PC-3 (cell line): ENCODE measurements around the gene CAPN10. TPM values are rescaled to one million over a fixed set of nuclear protein-coding genes. Genes with fewer than 3 reads are reported as not detected.

Source experiments
- ATAC-seq: fragments of 200-7000 bp; cut with Tn5 transposase; 2 replicates; pipeline ENCODE4 v1.9.1; 2020; ENCODE audit warnings: mild to moderate bottlenecking, moderate library complexity
- BruUV-seq: library from RNA; stranded (reverse); fragments of 400-500 nt; replicated peaks from 2 replicates; lab custom pipeline; 2021; lab: Mats Ljungman, UMichigan
- CTCF ChIA-PET: fragments of 300-600 bp; sonication (Branson Sonifier 250); formaldehyde crosslinking; loops from one replicate; lab custom pipeline; 2022; ENCODE audit warnings: antibody characterized with exemption; lab: Charles Lee
- POLR2A ChIA-PET: fragments of 300-600 bp; sonication (Branson Sonifier 250); formaldehyde crosslinking; loops from one replicate; lab custom pipeline; 2022; ENCODE audit warnings: antibody characterized with exemption; ENCODE audit not compliant: unreplicated experiment; lab: Charles Lee
- DNase-seq: peaks from one replicate; pipeline ENCODE4 v3.0.0-alpha.2; 2015
- H2AFZ ChIP-seq: fragments of 300-600 bp; sonication (generic); 2 replicates; pipeline ENCODE4 v1.6.0; 2016; ENCODE audit warnings: antibody characterized with exemption, low read length
- H3F3A ChIP-seq: fragments of 300-600 bp; sonication (generic); one replicate; pipeline ENCODE4 v1.6.0; 2017; ENCODE audit warnings: antibody characterized with exemption, low read length, control low read depth, mild to moderate bottlenecking; ENCODE audit not compliant: unreplicated experiment
- H3K27ac ChIP-seq: fragments of 300-600 bp; sonication (generic); 2 replicates; pipeline ENCODE4 v1.5.1; 2016; ENCODE audit warnings: mild to moderate bottlenecking, low read length
- H3K27me3 ChIP-seq: fragments of 300-600 bp; sonication (generic); 2 replicates; pipeline ENCODE4 v1.6.1; 2016; ENCODE audit warnings: low read length, mixed read lengths
- H3K36me3 ChIP-seq: fragments of 300-600 bp; sonication (generic); 2 replicates; pipeline ENCODE4 v1.6.1; 2016; ENCODE audit warnings: low read depth, mixed run types, low read length, mixed read lengths
- H3K4me1 ChIP-seq: fragments of 300-600 bp; sonication (generic); 2 replicates; pipeline ENCODE4 v1.5.1; 2016; ENCODE audit warnings: low read length; ENCODE audit not compliant: insufficient read depth
- H3K4me2 ChIP-seq: fragments of 300-600 bp; sonication (generic); 2 replicates; pipeline ENCODE4 v1.6.0; 2016; ENCODE audit warnings: low read length
- H3K4me3 ChIP-seq: fragments of 300-600 bp; sonication (generic); 2 replicates; pipeline ENCODE4 v1.5.1; 2016; ENCODE audit warnings: mild to moderate bottlenecking, low read length, mixed read lengths
- H3K79me2 ChIP-seq: fragments of 300-600 bp; sonication (generic); 2 replicates; pipeline ENCODE4 v1.6.1; 2017; ENCODE audit warnings: low read length, mixed read lengths
- H3K9ac ChIP-seq: fragments of 300-600 bp; sonication (generic); 2 replicates; pipeline ENCODE4 v1.6.0; 2016; ENCODE audit warnings: mild to moderate bottlenecking, low read length
- H3K9me2 ChIP-seq: fragments of 300-600 bp; sonication (generic); replicated peaks from 2 replicates; pipeline ENCODE4 v1.6.1; 2016; ENCODE audit warnings: mixed run types, low read length, mixed read lengths
- H3K9me3 ChIP-seq: fragments of 300-600 bp; sonication (generic); 2 replicates; pipeline ENCODE4 v1.6.1; 2016; ENCODE audit warnings: low read length, mixed read lengths
- H4K20me1 ChIP-seq: fragments of 300-600 bp; sonication (generic); 2 replicates; pipeline ENCODE4 v1.6.1; 2016; ENCODE audit warnings: low read length, mixed read lengths
- CTCF ChIP-seq: fragments of 300-600 bp; sonication (generic); conservative IDR thresholded peaks from 2 replicates; pipeline ENCODE4 v1.5.1; 2017; ENCODE audit warnings: antibody characterized with exemption, low read depth, mild to moderate bottlenecking, low read length
- EZH2 ChIP-seq: fragments of 300-600 bp; sonication (generic); IDR thresholded peaks from one replicate; pipeline ENCODE4 v1.6.1; 2017; ENCODE audit warnings: antibody characterized with exemption, mild to moderate bottlenecking, low read length; ENCODE audit not compliant: unreplicated experiment
- EZH2phosphoT487 ChIP-seq: fragments of 300-600 bp; sonication (generic); IDR thresholded peaks from 2 replicates; pipeline ENCODE4 v1.6.1; 2018; ENCODE audit warnings: mild to moderate bottlenecking, antibody characterized with exemption, low read length, borderline replicate concordance
- intact Hi-C: fragments of 100-400 bp; cut with micrococcal nuclease; formaldehyde crosslinking; loops from 2 replicates; pipeline ENCODE4 v1.9.0; 2023
- total RNA-seq: library from RNA; depleted of rRNA; stranded (reverse); fragments of >200 nt; gene quantifications from 2 replicates; pipeline ENCODE4 v1.2.3, GENCODE V29; 2014

CAPN10 gene
- total RNA-seq, 1 experiment from 2014 or later, result 32.2 TPM

GRCh38 chr2:240567137-240567871 lies 19.2 kb upstream of the CAPN10 start:
- Histone ChIP-seq H3K4me2 (peak overlapping the region; percentile 99), H3K79me2 (peaks cover 33% of the 10 kb centered on the region), H3K4me3 (peak overlapping the region; percentile 78), H3F3A (no peaks in the 10 kb centered on the region), H3K36me3 (no peaks in the 10 kb centered on the region; the same call in 1 of the 2 replicates), H3K9ac (peak overlapping the region; percentile 59), H2AFZ (peak overlapping the region; percentile 71), H3K9me2 (no peaks in the 10 kb centered on the region), H4K20me1 (no peaks in the 10 kb centered on the region), H3K27me3 (no peaks in the 10 kb centered on the region), H3K9me3 (no peaks in the 10 kb centered on the region), H3K27ac (peak overlapping the region; percentile 7; the same call in 1 of the 2 replicates), H3K4me1 (peaks cover 49% of the 10 kb centered on the region)
- ChIA-PET CTCF (interaction anchor here (0.6 to 1.9 kb wide), 4 partner anchors 13 to 1560 kb away, joined by 3 to 31 read pairs (median 4); partner anchors contain the start of gene CAPN10), POLR2A (no interaction called here)
- DNase-seq, result no peak
- BruUV-seq, result TSS peak; percentile 40
- intact Hi-C loops, result no loop called here
- no peak; the same call in 1 of the 2 replicates for ATAC-seq
- TF ChIP-seq EZH2, result no peak
- TF ChIP-seq CTCF, result no peak
- no peak for TF ChIP-seq EZH2phosphoT487

- H2AFZ ChIP-seq, result peak within 1 kb of the TSS; percentile 71
- POLR2A ChIA-PET, result interaction anchor here (0.7 to 1.0 kb wide), 2 partner anchors 7 to 12 kb away, joined by 3 read pairs; no protein-coding TSS in a partner anchor
Observed at GRCh38 chr2:240567872-240568677, 18.5 kb upstream of the CAPN10 start, which contains the start of gene RNPEPL1. TSS of gene RNPEPL1 (plus strand) at chr2:240568484. CDS start at chr2:240568587, 103 bp downstream.

More at GRCh38 chr2:240567872-240568677, 18.5 kb upstream of the CAPN10 start, which contains the start of gene RNPEPL1:
- H3K36me3 ChIP-seq, result no peaks in the 10 kb centered on the region
- no peaks in the 10 kb centered on the region for H4K20me1 ChIP-seq
- no peaks in the 10 kb centered on the region for H3K9me2 ChIP-seq
- no peaks in the 10 kb centered on the region for H3K27me3 ChIP-seq
- H3K9ac ChIP-seq, result peak within 1 kb of the TSS; percentile 61
- H3K4me2 ChIP-seq, result peak within 1 kb of the TSS; percentile 99
- peak within 1 kb of the TSS; percentile 7; the same call in 1 of the 2 replicates for H3K27ac ChIP-seq
- ATAC-seq (peak; percentile 39), DNase-seq (peak; percentile 44)
- peak within 1 kb of the TSS; percentile 78 for H3K4me3 ChIP-seq
- CTCF ChIA-PET, result interaction anchor here (0.7 kb wide), 1 partner anchor 269 kb away, joined by 3 read pairs; no protein-coding TSS in a partner anchor
- H3K4me1 ChIP-seq, result peaks cover 42% of the 10 kb centered on the region
- H3K9me3 ChIP-seq, result no peaks in the 10 kb centered on the region
- BruUV-seq, result no TSS peak
- no peaks in the 10 kb centered on the region for H3F3A ChIP-seq
- TF ChIP-seq CTCF, result no peak
- TF ChIP-seq EZH2phosphoT487, result no peak
- TF ChIP-seq EZH2, result no peak
- intact Hi-C loops, result no loop called here
- peaks cover 26% of the 10 kb centered on the region for H3K79me2 ChIP-seq
